Natural killer cell treated with Interleukin-12 subunit alpha and Interleukin-12 subunit beta and Interleukin-15 and Interleukin-18, amount 100 ng/mL, for 72 hours (primary cell): ENCODE data around the gene FAM171A2. TPM values are rescaled to one million over a fixed set of nuclear protein-coding genes. Genes with fewer than 3 reads are reported as not detected.
"Not testable (repeated sequence)": the region's sequence is repeated elsewhere in the genome, so short reads cannot be mapped to it uniquely, and the experiment has no call there.

Experiments used
- ATAC-seq, 2 donors: fragments of 150-1000 bp; cut with Tn5 transposase in 1 of 2; sonication (Bioruptor Pico), chemical (Tn5 transposase) in 1 of 2; 2 replicates each; pipeline ENCODE4 v1.10.0; 2021
- DNase-seq: peaks from one replicate; pipeline ENCODE4 v3.0.0; 2022; ENCODE audit warnings: low spot score
- H3K27ac Mint-ChIP-seq, 2 donors: 1 replicate in 1 of 2; 2 replicates in 1 of 2; pipeline ENCODE4 v1.8.0; 2022; ENCODE audit warnings: mixed read lengths in 2 of 2, mild to moderate bottlenecking in 1 of 2, moderate library complexity in 1 of 2
- H3K27me3 Mint-ChIP-seq, 2 donors: 1 replicate in 1 of 2; 2 replicates in 1 of 2; pipeline ENCODE4 v1.8.0; 2022; ENCODE audit warnings: mixed read lengths in 2 of 2
- H3K36me3 Mint-ChIP-seq: one replicate; pipeline ENCODE4 v1.8.0; 2022; ENCODE audit warnings: mixed read lengths
- H3K4me1 Mint-ChIP-seq, 2 donors: 1 replicate in 1 of 2; 2 replicates in 1 of 2; pipeline ENCODE4 v1.8.0; 2022; ENCODE audit warnings: low read depth in 2 of 2, mixed read lengths in 2 of 2, mild to moderate bottlenecking in 1 of 2
- H3K4me3 Mint-ChIP-seq: one replicate; pipeline ENCODE4 v1.8.0; 2022; ENCODE audit warnings: mixed read lengths
- H3K9me3 Mint-ChIP-seq: 2 replicates; pipeline ENCODE4 v1.8.0; 2022; ENCODE audit warnings: mixed read lengths
- total RNA-seq, 2 donors: library from RNA; stranded (reverse); gene quantifications; one replicate each; pipeline ENCODE4 v1.2.3, GENCODE V29; 2022

Gene FAM171A2
- total RNA-seq, 2 donors from 2014 or later, result 0.25 TPM; not detected in 1

DNA sequence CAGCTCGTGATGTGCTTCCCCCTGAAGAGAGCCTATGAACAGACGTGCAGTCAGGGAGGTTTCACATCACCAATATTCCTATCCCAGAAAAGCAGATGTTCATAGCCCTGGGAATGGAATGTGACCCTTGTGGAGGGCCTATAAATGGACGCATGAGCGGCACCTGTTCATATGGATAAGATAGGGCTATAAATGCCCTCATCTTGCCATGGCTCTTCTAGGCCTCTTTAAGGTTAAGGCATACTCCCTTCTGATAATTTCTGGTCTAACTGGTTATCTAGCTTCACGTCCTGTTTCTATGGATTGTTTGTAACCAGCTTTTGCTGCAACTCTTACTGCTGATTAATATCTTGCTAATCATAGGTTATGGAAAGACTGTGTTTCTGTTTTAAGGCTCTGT, 23.1 kb downstream of the FAM171A2 start:
- DNase-seq, H3K9me3 Mint-ChIP-seq, H3K36me3 Mint-ChIP-seq, ATAC-seq, H3K4me3 Mint-ChIP-seq, H3K27ac Mint-ChIP-seq: not testable (repeated sequence)
- peaks cover 14 to 23% of the 10 kb centered on the region in 2 donors for H3K27me3 Mint-ChIP-seq
- H3K4me1 Mint-ChIP-seq, result peaks cover 10 to 13% of the 10 kb centered on the region in 2 donors

DNA sequence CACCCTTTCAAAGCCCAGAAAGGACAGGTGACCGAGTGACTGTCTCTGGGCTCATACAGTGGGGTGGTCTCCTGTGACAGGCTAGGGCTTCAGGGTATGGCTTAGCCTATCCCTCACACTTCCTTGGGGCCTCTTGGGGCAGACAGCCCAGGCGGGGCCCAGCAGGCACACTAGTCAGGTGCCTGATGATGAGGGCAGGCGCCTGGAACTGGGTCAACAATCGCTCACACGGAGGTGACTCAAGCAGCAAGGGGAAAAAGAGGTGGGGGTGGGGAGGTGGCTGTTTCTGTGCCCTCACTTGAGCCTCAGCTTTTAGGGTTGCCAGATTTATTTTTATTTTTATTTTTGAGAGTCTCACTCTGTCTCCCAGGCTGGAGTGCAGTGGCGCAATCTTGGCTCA, 25.0 kb downstream of the FAM171A2 start:
- Mint-ChIP-seq H3K4me1 (peaks cover 0 to under 1% of the 10 kb centered on the region in 2 donors), H3K4me3 (no peak overlapping the region), H3K36me3 (no peaks in the 10 kb centered on the region), H3K27ac (no peak overlapping the region), H3K27me3 (peaks cover 8 to 18% of the 10 kb centered on the region in 2 donors), H3K9me3 (no peaks in the 10 kb centered on the region)
- peak; percentile 50 to 62 for ATAC-seq
- DNase-seq, result no peak

DNA sequence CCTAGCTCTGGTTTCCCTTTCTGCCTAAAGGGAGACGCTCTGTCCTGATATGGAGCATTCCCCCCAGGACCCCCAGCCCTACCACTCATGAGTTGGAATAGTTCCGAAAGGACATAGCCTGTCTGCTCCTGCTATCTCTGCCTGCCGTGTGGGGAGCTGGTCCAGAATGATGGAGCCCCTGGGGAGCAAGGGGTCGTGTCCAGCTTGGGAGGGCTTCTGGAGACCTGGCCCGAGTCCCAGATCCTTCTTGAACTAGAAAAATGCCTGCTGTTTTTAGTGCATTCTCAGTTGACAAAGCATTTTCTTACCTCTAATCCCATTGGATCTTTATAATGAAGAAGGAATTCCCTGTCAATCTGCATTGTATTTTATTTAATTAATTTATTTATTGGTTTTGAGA, 27.7 kb downstream of the FAM171A2 start:
- Mint-ChIP-seq H3K4me3 (no peak overlapping the region), H3K36me3 (no peaks in the 10 kb centered on the region), H3K9me3 (no peaks in the 10 kb centered on the region), H3K4me1 (peaks cover 0 to 5% of the 10 kb centered on the region in 2 donors), H3K27me3 (peaks cover under 1 to 1% of the 10 kb centered on the region in 2 donors), H3K27ac (no peak overlapping the region)
- DNase-seq (no peak), ATAC-seq (no peak)

DNA sequence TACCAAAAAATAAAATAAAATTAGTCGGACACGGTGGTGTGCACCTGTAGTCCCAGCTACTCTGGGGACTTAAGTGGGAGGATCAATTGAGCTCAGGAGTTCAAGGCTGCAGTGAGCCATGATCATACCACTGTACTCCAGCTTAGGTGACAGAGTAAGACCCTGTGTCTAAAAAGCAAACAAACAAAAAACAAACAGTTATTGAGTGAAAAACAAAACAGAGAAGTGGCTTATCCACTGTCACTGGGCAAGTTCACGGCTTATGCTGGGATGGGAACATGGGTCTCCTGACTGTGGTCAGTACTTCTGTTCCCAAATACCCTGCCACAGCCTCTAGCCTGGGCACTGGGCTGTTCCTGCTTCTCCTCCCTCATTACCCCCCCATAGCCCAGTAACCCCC, 28.1 kb downstream of the FAM171A2 start:
- no peaks in the 10 kb centered on the region for H3K9me3 Mint-ChIP-seq
- DNase-seq, result no peak
- no peak overlapping the region for H3K27ac Mint-ChIP-seq
- no peaks in the 10 kb centered on the region for H3K36me3 Mint-ChIP-seq
- ATAC-seq, result no peak
- peaks cover 0 to 5% of the 10 kb centered on the region in 2 donors for H3K4me1 Mint-ChIP-seq
- H3K4me3 Mint-ChIP-seq, result no peak overlapping the region
- H3K27me3 Mint-ChIP-seq, result no peaks in the 10 kb centered on the region

DNA sequence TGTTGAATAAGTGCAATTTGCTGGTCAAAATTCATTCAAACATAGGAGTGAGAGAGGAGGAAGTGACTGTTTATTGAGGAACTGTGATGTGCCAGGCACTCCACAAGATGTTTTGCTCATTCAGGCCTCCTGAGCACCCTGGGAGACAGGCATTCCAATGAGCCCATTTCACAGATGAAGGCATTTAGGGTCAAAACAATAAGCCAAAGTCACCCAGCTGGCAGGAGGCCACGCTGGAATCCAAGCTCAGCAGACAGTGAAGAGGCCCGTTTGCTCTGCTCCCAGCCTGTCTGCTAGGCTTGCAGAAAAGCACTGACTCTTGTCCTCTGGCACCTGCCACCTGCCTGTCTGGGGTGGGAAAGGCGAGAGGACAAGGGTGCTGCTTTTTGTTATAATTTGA, 28.9 kb downstream of the FAM171A2 start:
- H3K4me3 Mint-ChIP-seq, result no peak overlapping the region

DNA sequence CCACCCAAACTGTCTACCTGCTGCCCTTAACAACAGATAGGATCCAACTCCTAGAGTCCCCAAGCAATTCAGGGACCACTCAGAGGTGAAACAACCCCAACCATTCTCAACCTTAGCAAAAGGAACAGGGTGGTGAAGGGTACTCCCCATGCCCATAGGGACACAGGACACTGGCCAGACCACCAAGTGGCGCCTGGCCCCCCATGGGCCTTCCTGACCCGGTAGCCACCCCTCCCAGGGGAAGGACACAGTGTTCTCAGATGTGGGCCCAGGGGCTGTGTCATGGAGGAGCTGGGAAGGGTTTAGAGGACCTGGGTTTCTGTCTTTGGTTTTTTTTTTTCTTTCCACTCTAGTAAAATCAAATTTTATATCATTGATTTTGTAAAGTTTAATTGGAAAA, 29.3 kb downstream of the FAM171A2 start:
- Mint-ChIP-seq H3K36me3 (no peaks in the 10 kb centered on the region), H3K9me3 (no peaks in the 10 kb centered on the region), H3K27ac (no peak overlapping the region), H3K4me3 (no peak overlapping the region), H3K4me1 (peaks cover 0 to 5% of the 10 kb centered on the region in 2 donors), H3K27me3 (no peaks in the 10 kb centered on the region)
- DNase-seq, result peak; percentile 61
- no peak for ATAC-seq

More for the DNA sequence above, 28.9 kb downstream of the FAM171A2 start:
- no peak overlapping the region for H3K27ac Mint-ChIP-seq
- no peaks in the 10 kb centered on the region for H3K9me3 Mint-ChIP-seq
- H3K36me3 Mint-ChIP-seq, result no peaks in the 10 kb centered on the region
- H3K27me3 Mint-ChIP-seq, result no peaks in the 10 kb centered on the region
- DNase-seq (no peak), ATAC-seq (no peak)
- peaks cover 0 to 5% of the 10 kb centered on the region in 2 donors for H3K4me1 Mint-ChIP-seq

DNA sequence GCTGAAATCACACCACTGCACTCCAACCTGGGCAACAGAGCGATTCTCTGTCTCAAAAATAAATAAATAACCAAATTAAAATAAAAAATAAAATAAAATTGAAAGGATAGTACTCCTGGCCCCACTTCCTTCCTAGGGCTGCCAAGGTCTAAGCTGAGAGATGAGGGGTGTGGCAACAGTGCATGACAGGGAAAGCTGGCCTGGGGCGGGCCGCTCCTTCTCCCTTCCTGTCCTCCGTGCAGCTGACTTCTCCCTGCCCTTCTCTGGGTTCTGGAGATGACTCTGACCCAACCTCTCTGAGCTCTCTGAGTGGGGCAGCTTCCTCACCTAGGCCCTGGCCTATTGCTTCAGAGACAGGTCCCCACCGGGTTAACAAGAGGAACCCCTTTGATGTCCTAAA, 30.3 kb downstream of the FAM171A2 start:
- Mint-ChIP-seq H3K9me3 (no peaks in the 10 kb centered on the region), H3K4me3 (no peak overlapping the region), H3K27ac (no peak overlapping the region), H3K27me3 (no peaks in the 10 kb centered on the region), H3K4me1 (peaks cover 0 to 5% of the 10 kb centered on the region in 2 donors), H3K36me3 (no peaks in the 10 kb centered on the region)
- DNase-seq (no peak), ATAC-seq (no peak)

DNA sequence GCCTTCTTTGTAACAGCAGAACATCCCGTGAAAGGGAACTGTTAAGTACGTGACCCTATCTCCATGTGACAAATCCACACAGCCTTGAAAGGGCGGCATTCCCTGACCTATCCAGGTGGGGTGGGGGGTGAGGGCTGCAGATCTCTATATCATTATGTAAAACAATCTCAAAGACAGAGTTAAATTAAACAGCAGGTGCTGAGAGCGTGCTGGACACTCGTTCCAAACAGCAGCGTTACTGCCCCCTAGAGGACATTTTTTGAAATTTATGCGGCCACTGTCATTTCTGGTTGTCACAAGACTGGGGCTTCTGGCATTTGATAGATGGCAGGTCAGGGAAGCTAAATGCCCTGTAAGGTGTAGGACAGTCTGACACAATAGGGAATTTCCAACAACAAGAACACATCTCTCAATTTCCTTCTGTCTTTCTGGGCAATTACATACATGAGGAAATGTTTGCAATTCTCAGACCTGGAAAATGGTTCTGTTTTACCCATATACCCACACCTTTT, 32.3 kb downstream of the FAM171A2 start:
- peak in 1 of 2 donors; percentile 45 for ATAC-seq
- no peaks in the 10 kb centered on the region for H3K9me3 Mint-ChIP-seq
- peak; percentile 82 for DNase-seq
- H3K27ac Mint-ChIP-seq, result no peak overlapping the region
- no peak overlapping the region for H3K4me3 Mint-ChIP-seq
- peaks cover 0 to 9% of the 10 kb centered on the region in 2 donors for H3K4me1 Mint-ChIP-seq
- no peaks in the 10 kb centered on the region for H3K36me3 Mint-ChIP-seq
- H3K27me3 Mint-ChIP-seq, result no peaks in the 10 kb centered on the region

DNA sequence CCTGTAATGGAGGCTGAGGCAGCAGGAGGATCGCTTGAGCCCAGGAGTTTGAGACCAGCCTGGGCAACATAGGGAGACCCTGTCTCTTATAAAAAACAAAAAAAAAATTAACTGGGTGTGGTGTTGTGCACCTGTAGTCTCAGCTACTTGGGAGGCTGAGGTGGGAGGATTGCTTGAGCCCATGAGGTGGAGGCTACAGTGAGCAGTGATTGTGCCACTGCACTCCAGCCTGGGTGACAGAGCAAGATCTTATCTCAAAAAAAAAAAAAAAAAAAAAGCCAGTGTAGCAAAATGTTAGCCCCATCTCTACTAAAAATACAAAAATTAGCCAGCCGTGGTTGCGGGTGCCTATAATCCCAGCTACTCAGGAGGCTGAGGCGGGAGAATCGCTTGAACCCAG, 33.4 kb downstream of the FAM171A2 start:
- not testable (repeated sequence) for H3K27ac Mint-ChIP-seq, H3K36me3 Mint-ChIP-seq, H3K4me3 Mint-ChIP-seq, DNase-seq, ATAC-seq, H3K27me3 Mint-ChIP-seq, H3K9me3 Mint-ChIP-seq
- peaks cover 0 to 14% of the 10 kb centered on the region in 2 donors for H3K4me1 Mint-ChIP-seq

DNA sequence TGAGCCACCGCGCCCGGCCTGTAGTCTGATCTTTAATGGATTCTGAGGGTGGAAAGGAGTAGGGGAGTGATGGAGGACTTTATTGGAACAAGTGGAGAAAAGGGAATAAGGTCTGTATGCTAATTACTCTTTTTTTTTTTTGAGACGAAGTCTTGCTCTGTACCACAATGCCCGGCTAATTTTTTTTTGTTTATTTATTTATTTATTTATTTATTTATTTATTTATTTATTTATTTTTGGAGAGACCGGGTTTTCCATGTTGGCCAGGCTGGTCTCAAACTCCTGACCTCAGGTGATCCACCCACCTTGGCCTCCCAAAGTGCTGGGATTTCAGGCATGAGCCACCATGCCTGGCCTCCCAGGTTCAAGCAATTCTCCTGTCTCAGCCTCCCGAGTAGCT, 34.1 kb downstream of the FAM171A2 start:
- DNase-seq, H3K27ac Mint-ChIP-seq, H3K4me3 Mint-ChIP-seq, H3K36me3 Mint-ChIP-seq, H3K27me3 Mint-ChIP-seq, ATAC-seq, H3K9me3 Mint-ChIP-seq: not testable (repeated sequence)
- peaks cover 0 to 18% of the 10 kb centered on the region in 2 donors for H3K4me1 Mint-ChIP-seq

DNA sequence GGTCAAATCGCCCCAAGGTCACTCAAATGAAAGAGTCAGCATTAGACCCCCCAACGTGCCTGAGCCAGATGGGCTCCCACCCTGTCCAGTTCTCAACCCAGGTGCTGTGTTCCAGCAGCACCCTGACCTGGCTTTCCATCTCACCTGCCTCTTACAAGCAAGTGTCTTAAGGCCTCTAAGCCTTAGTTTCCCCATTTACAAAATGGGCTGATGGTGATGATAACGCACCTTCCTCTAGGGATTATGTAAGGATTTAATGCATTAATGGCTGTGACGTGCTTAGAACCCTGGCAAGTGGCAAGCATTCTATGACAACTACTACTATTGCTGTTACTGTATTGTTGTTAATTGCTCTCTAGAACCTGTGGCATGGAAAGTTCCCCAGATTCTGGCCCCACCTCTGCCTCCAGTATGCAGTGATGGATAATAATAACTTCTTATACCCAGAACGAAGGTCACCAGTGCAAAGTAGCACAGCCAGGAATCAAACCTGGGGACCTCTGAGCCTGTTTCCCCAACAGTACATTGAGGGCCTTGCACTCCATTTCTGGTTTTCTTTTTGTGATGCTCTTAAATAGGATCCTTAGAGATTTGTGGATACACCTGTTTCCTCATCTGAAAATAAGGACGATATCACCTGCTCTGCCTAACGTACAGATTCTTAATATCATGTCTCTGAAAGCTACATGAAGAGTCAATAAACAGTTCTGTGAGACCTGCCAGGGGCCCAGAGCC, 35.8 kb downstream of the FAM171A2 start:
- Mint-ChIP-seq H3K4me1 (peaks cover 6 to 21% of the 10 kb centered on the region in 2 donors), H3K4me3 (peak overlapping the region; percentile 49), H3K27me3 (no peaks in the 10 kb centered on the region), H3K36me3 (no peaks in the 10 kb centered on the region), H3K27ac (no peak overlapping the region), H3K9me3 (no peaks in the 10 kb centered on the region)
- DNase-seq (no peak), ATAC-seq (no peak)

DNA sequence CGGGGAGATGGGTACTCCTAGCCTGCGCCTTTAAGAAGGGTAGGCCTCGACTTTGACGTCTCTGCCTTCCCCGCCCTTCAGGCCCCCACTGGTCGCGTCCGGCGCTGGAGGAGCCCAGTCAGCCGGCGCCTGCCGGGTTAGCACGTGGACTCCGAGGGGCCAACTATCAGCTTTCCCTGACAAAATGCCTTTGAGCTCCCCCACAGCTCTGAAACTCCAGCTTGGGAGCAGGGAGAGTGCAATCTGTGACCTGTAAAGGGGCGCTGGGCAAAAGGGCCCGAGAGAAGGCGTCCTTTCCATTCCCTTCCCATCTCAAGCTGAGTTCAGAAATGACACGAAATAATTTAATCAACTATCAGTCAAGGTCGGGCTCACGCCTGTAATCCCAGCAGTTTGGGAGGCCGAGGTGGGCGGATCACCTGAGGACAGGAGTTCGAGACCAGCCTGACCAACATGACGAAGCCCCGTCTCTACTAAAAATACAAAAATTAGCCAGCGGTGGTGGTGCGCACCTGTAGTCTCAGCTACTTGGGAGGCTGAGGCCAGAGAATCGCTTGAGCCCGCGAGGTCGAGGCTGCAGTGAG, 36.7 kb downstream of the FAM171A2 start:
- peaks cover 6 to 21% of the 10 kb centered on the region in 2 donors for H3K4me1 Mint-ChIP-seq
- H3K9me3 Mint-ChIP-seq, result no peaks in the 10 kb centered on the region
- no peaks in the 10 kb centered on the region for H3K36me3 Mint-ChIP-seq

DNA sequence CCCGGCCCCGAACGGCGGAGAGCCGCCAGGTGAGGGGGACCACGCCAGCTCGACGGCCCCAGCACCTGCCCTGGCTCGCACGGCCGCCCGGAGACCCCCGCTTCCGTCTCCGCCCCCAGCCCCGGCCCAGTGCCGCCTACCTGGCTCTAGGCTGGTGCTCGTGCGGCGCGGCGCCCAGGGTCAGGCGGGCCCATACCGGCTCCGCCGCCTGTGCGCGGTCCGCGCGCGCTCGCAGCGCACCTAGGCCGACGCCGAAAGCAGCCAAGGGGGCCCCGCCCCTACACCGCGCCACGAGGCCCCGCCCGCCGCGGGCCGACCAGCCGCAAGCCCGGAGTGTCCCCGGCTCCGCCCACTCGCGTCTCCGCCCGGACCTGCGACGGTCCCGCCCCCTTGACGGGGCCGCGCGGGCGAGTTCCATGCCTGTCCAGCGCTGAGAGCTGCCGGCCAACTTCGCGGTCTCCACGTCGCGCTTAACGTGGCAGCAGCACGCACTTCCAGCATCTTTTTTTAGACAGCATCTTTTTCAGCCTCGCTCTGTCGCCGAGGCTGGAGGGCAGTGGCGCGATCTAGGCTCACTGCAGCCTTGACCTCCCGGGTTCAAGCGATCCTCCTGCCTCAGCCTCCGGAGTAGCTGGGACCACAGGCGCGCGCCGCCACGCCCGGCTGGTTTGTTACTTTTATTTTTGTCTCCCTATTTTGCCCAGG, 38.9 kb downstream of the FAM171A2 start, which contains the start of gene SLC25A39:
TSS of gene SLC25A39 (minus strand) at position 253 of the 705 bp plus-strand sequence. CDS start 1,261 bp downstream, outside the sequence.
- H3K4me1 Mint-ChIP-seq, result peaks cover 6 to 16% of the 10 kb centered on the region in 2 donors
- no peaks in the 10 kb centered on the region for H3K27me3 Mint-ChIP-seq
- no peaks in the 10 kb centered on the region for H3K36me3 Mint-ChIP-seq
- peak; percentile 97 for DNase-seq
- ATAC-seq, result peak; percentile 92
- H3K9me3 Mint-ChIP-seq, result no peaks in the 10 kb centered on the region
- H3K4me3 Mint-ChIP-seq, result peak within 1 kb of the TSS; percentile 90
- peak within 1 kb of the TSS; percentile 89 to 96 for H3K27ac Mint-ChIP-seq

More for the DNA sequence above, 36.7 kb downstream of the FAM171A2 start:
- Mint-ChIP-seq H3K27me3 (no peaks in the 10 kb centered on the region), H3K27ac (peak overlapping the region; percentile 89 to 96), H3K4me3 (peak overlapping the region; percentile 90)
- DNase-seq (peak; percentile 96), ATAC-seq (peak; percentile 84 to 87)
